Upper lobe of left lung (tissue), 6 donors: ENCODE results near the gene MRPS27. TPM values are rescaled to one million over a fixed set of nuclear protein-coding genes. Genes with fewer than 3 reads are reported as not detected.

Source experiments
- ATAC-seq, 2 donors: fragments of 200-7000 bp; cut with Tn5 transposase; one replicate each; pipeline ENCODE4 v1.9.1; 2022; ENCODE audit warnings: mild to moderate bottlenecking in 2 of 2, moderate library complexity in 2 of 2; ENCODE audit not compliant: low FRiP score in 2 of 2
- DNase-seq, 2 donors: peaks; one replicate each; pipeline ENCODE4 v3.0.0-alpha.2; 2019 to 2020
- H3K27ac ChIP-seq, 4 donors: fragments of 200-600 bp; sonication (generic); one replicate each; pipeline ENCODE4 v1.5.1; 2016 to 2019
- H3K27me3 ChIP-seq, 4 donors: fragments of 200-600 bp; sonication (generic); one replicate each; pipeline ENCODE4 v1.5.1; 2017 to 2019
- H3K36me3 ChIP-seq, 4 donors: fragments of 200-600 bp; sonication (generic); one replicate each; pipeline ENCODE4 v1.5.1; 2016 to 2019
- H3K4me1 ChIP-seq, 4 donors: fragments of 200-600 bp; sonication (generic); one replicate each; pipeline ENCODE4 v1.5.1; 2018 to 2019
- H3K4me3 ChIP-seq, 4 donors: fragments of 200-600 bp; sonication (generic); one replicate each; pipeline ENCODE4 v1.5.1; 2017 to 2019; ENCODE audit warnings: mild to moderate bottlenecking in 2 of 4, moderate library complexity in 1 of 4
- H3K9me3 ChIP-seq, 4 donors: fragments of 200-600 bp; sonication (generic); one replicate each; pipeline ENCODE4 v1.5.1; 2018 to 2019
- CTCF ChIP-seq, 6 experiments: fragments of 450-650 bp in 4 of 6; fragments of 200-600 bp in 2 of 6; sonication (generic) in 2 of 6; IDR thresholded peaks; one replicate each; pipeline ENCODE4 v1.5.1; 2016 to 2019; ENCODE audit warnings: antibody characterized with exemption in 6 of 6
- EP300 ChIP-seq, 4 donors: sonication (generic); formaldehyde crosslinking; IDR thresholded peaks; one replicate each; pipeline ENCODE4 v1.5.1; 2017; ENCODE audit warnings: antibody characterized with exemption in 4 of 4, control low read depth in 2 of 4
- POLR2A ChIP-seq, 4 donors: fragments of 450-650 bp; IDR thresholded peaks; one replicate each; pipeline ENCODE4 v1.5.1; 2016 to 2017; ENCODE audit warnings: antibody characterized with exemption in 4 of 4, mild to moderate bottlenecking in 2 of 4
- POLR2AphosphoS5 ChIP-seq, 2 donors: sonication (generic); formaldehyde crosslinking; IDR thresholded peaks; one replicate each; pipeline ENCODE4 v1.5.1; 2017; ENCODE audit warnings: antibody characterized with exemption in 2 of 2
- WGBS, 2 donors: methylation state at CpG; one replicate each; pipeline ENCODE4 v1.1.5; 2017 to 2018; 5-methylcytosine and 5-hydroxymethylcytosine counted together
- total RNA-seq, 6 donors: library from RNA; depleted of rRNA in 4 of 6; stranded (reverse); fragments of >200 nt in 4 of 6; gene quantifications; one replicate each; pipeline versions ENCODE4 v1.1.0 to v1.2.1, GENCODE V29; 2016 to 2021
- donor health status: DM: no; HTN: no; CAD: no; lungs with moderate emphysema.
- donor health status: DM: no; HTN: yes; CAD: no; lungs with severe emphysema.

MRPS27 gene
- total RNA-seq, 6 donors from 2014 or later, result 15.7 to 36.9 (median 34.4) TPM

- Histone ChIP-seq H3K36me3 (no peaks in the 10 kb centered on the region), H3K27me3 (no peaks in the 10 kb centered on the region), H3K4me1 (no peaks in the 10 kb centered on the region), H3K4me3 (no peak overlapping the region), H3K9me3 (no peaks in the 10 kb centered on the region), H3K27ac (no peak overlapping the region)
- ATAC-seq (no peak), DNase-seq (no peak)
- TF ChIP-seq EP300 (IDR thresholded peaks at IDR 0.05) (no peak), POLR2AphosphoS5 (IDR thresholded peaks at IDR 0.05) (no peak), POLR2A (IDR thresholded peaks at IDR 0.05) (no peak), CTCF (IDR thresholded peaks at IDR 0.05) (no peak)
Observed at GRCh38 chr5:72267685-72268084, 52.4 kb downstream of the MRPS27 start.

- no peak for ATAC-seq
- 90% methylated on average over 2 of the region's 2 CpGs for WGBS, 2 donors
- no peaks in the 10 kb centered on the region for H3K9me3 ChIP-seq
- H3K27me3 ChIP-seq, result no peaks in the 10 kb centered on the region
- no peaks in the 10 kb centered on the region for H3K4me1 ChIP-seq
- H3K27ac ChIP-seq, result no peak overlapping the region
- TF ChIP-seq POLR2AphosphoS5 (IDR thresholded peaks at IDR 0.05), result no peak
- TF ChIP-seq CTCF (IDR thresholded peaks at IDR 0.05), result no peak
- DNase-seq, result no peak
- no peaks in the 10 kb centered on the region for H3K36me3 ChIP-seq
- H3K4me3 ChIP-seq, result no peak overlapping the region
Observed at GRCh38 chr5:72266862-72267261, 53.2 kb downstream of the MRPS27 start.

- 95 to 96% methylated on average over 5 of the region's 5 CpGs for WGBS, 2 donors
- H3K36me3 ChIP-seq, result no peaks in the 10 kb centered on the region
- ATAC-seq (no peak), DNase-seq (no peak)
- no peaks in the 10 kb centered on the region for H3K4me1 ChIP-seq
- no peak overlapping the region for H3K4me3 ChIP-seq
- no peaks in the 10 kb centered on the region for H3K27me3 ChIP-seq
- H3K27ac ChIP-seq, result no peak overlapping the region
- TF ChIP-seq CTCF (IDR thresholded peaks at IDR 0.05), result no peak
- no peak for TF ChIP-seq POLR2AphosphoS5 (IDR thresholded peaks at IDR 0.05)
- no peak for TF ChIP-seq POLR2A (IDR thresholded peaks at IDR 0.05)
- TF ChIP-seq EP300 (IDR thresholded peaks at IDR 0.05), result no peak
- no peaks in the 10 kb centered on the region for H3K9me3 ChIP-seq
Observed at GRCh38 chr5:72265032-72265877, 54.8 kb downstream of the MRPS27 start.

- no peak for ATAC-seq
- 96 to 100% methylated on average over 2 of the region's 2 CpGs for WGBS, 2 donors
- H3K27ac ChIP-seq, result no peak overlapping the region
Observed at GRCh38 chr5:72256536-72256935, 63.5 kb downstream of the MRPS27 start.

GRCh38 chr5:72255670-72256069 lies 64.4 kb downstream of the MRPS27 start:
- WGBS, 2 donors, result 82 to 92% methylated on average over 2 of the region's 2 CpGs
- Histone ChIP-seq H3K4me3 (no peak overlapping the region), H3K27ac (no peak overlapping the region), H3K27me3 (no peaks in the 10 kb centered on the region), H3K9me3 (no peaks in the 10 kb centered on the region), H3K36me3 (no peaks in the 10 kb centered on the region), H3K4me1 (peaks cover 0 to 10% (median 3%) of the 10 kb centered on the region in 4 donors)
- no peak for DNase-seq
- ATAC-seq, result no peak
- TF ChIP-seq POLR2AphosphoS5 (IDR thresholded peaks at IDR 0.05) (no peak), CTCF (IDR thresholded peaks at IDR 0.05) (no peak), EP300 (IDR thresholded peaks at IDR 0.05) (no peak), POLR2A (IDR thresholded peaks at IDR 0.05) (no peak)

More at GRCh38 chr5:72256536-72256935, 63.5 kb downstream of the MRPS27 start:
- no peak for TF ChIP-seq POLR2A (IDR thresholded peaks at IDR 0.05)
- Histone ChIP-seq H3K36me3 (no peaks in the 10 kb centered on the region), H3K4me3 (no peak overlapping the region), H3K27me3 (no peaks in the 10 kb centered on the region), H3K9me3 (no peaks in the 10 kb centered on the region), H3K4me1 (peaks cover 0 to 10% (median 3%) of the 10 kb centered on the region in 4 donors)
- DNase-seq, result no peak
